ENCODE measurements around the gene RNF207. TPM values are rescaled to one million over a fixed set of nuclear protein-coding genes. Genes with fewer than 3 reads are reported as not detected.

The RNF207 gene
- total RNA-seq, 1 experiment from 2014 or later: 4.9 TPM

GRCh38 chr1:6162341-6162740 lies 43.6 kb upstream of the RNF207 start:
- Histone ChIP-seq H3T11ph (ENCODE audit: low read length) (no peak overlapping the region), H3K18ac (ENCODE audit: insufficient read length, low read depth, low read length) (no peak overlapping the region), H3K14ac (ENCODE audit: insufficient read depth, low read length) (no peak overlapping the region), H3K9me3 (ENCODE audit: control insufficient read depth, low read depth, low read length) (no peaks in the 10 kb centered on the region), H3K27me3 (ENCODE audit: insufficient read depth, low read length) (no peaks in the 10 kb centered on the region), H3K9ac (ENCODE audit: extremely low read depth, insufficient read length, low read length) (no peak overlapping the region), H3K23ac (ENCODE audit: insufficient read length, low read depth, low read length) (no peak overlapping the region), H2BK5ac (ENCODE audit: insufficient read length, low read length) (no peak overlapping the region), H2BK120ac (ENCODE audit: low read depth, low read length, poor library complexity, severe bottlenecking) (no peak overlapping the region), H3K27ac (ENCODE audit: insufficient read length, low read depth, low read length) (no peak overlapping the region), H4K5ac (ENCODE audit: insufficient read length, low read depth, low read length) (no peak overlapping the region), H2AFZ (ENCODE audit: low read length) (no peak overlapping the region), H2BK12ac (ENCODE audit: insufficient read length, low read depth, low read length) (no peak overlapping the region), H3K79me1 (ENCODE audit: insufficient read depth, low read depth, low read length, poor library complexity, severe bottlenecking) (no peaks in the 10 kb centered on the region), H4K8ac (replicated peaks; ENCODE audit: insufficient read length, low read depth, low read length) (no peak overlapping the region), H2AK5ac (ENCODE audit: insufficient read length, low read length) (no peak overlapping the region), H4K91ac (ENCODE audit: insufficient read length, low read depth, low read length) (no peak overlapping the region), H3K4me2 (ENCODE audit: insufficient read depth, insufficient read length, low read length) (no peak overlapping the region), H4K20me1 (ENCODE audit: control insufficient read depth, insufficient read depth, insufficient read length) (no peaks in the 10 kb centered on the region), H3K79me2 (ENCODE audit: insufficient read depth, low read length) (no peaks in the 10 kb centered on the region), H3K4ac (ENCODE audit: low read depth, low read length) (no peak overlapping the region), H3K23me2 (ENCODE audit: insufficient read length, low read depth, low read length, poor library complexity, severe bottlenecking) (no peaks in the 10 kb centered on the region), H3K56ac (ENCODE audit: insufficient read length, low read depth, low read length) (no peak overlapping the region), H2BK20ac (ENCODE audit: low read depth, low read length, poor library complexity, severe bottlenecking) (no peak overlapping the region), H2BK15ac (ENCODE audit: low read depth, low read length) (no peak overlapping the region), H3K4me1 (ENCODE audit: insufficient read depth, low read length) (no peaks in the 10 kb centered on the region)
- DNase-seq: no peak
- H3K4me3 Mint-ChIP-seq: no peak overlapping the region
- peaks cover 18 to 29% of the 10 kb centered on the region in 2 experiments for H3K4me1 Mint-ChIP-seq
- WGBS (ENCODE audit: extremely low coverage, insufficient read length, low lambda C conversion rate): no CpG with 5 or more reads among the region's 7 CpGs
- no peak for TF ChIP-seq CTCF (conservative IDR thresholded peaks at IDR 0.05)
- H3K27ac Mint-ChIP-seq: no peak overlapping the region
- H3K27me3 Mint-ChIP-seq (ENCODE audit: low read depth): peaks cover 12% of the 10 kb centered on the region
- H3K36me3 Mint-ChIP-seq (ENCODE audit: insufficient read depth in 1 of 3, low read depth in 3 of 3): no peaks in the 10 kb centered on the region
- no peaks in the 10 kb centered on the region for H3K9me3 Mint-ChIP-seq
